HG03196 (cell line): ENCODE measurements around the gene REXO1.

ENCODE experiments used
- ATAC-seq: cut with Tn5 transposase; IDR thresholded peaks from one replicate; pipeline ENCODE4 v1.9.1; 2021; ENCODE audit not compliant: unreplicated experiment

The REXO1 gene

GRCh38 chr19:1862424-1863327, 14.4 kb upstream of the REXO1 start:
- ATAC-seq: no peak

- no peak for ATAC-seq
These were observed 13.8 kb upstream of the REXO1 start for GRCh38 chr19:1862068-1862423.

- no peak for ATAC-seq
These were observed 13.3 kb upstream of the REXO1 start for GRCh38 chr19:1861599-1862031.

- ATAC-seq: no peak
These were observed 12.7 kb upstream of the REXO1 start for GRCh38 chr19:1860821-1861598.

GRCh38 chr19:1860042-1860775, 11.9 kb upstream of the REXO1 start:
- ATAC-seq: no peak

- ATAC-seq: no peak
These were observed 11.1 kb upstream of the REXO1 start for GRCh38 chr19:1859331-1859781.

- no peak for ATAC-seq
These were observed 10.3 kb upstream of the REXO1 start for GRCh38 chr19:1858412-1859081.

GRCh38 chr19:1857648-1858326, 9.5 kb upstream of the REXO1 start:
- ATAC-seq: no peak

GRCh38 chr19:1856698-1857603, 8.7 kb upstream of the REXO1 start:
- ATAC-seq: no peak

GRCh38 chr19:1856345-1856697, 8.0 kb upstream of the REXO1 start:
- ATAC-seq: no peak

GRCh38 chr19:1855828-1856255, 7.6 kb upstream of the REXO1 start:
- no peak for ATAC-seq

GRCh38 chr19:1855040-1855827, 7.0 kb upstream of the REXO1 start:
- peak; percentile 42 for ATAC-seq

GRCh38 chr19:1854542-1855039, 6.3 kb upstream of the REXO1 start:
- ATAC-seq: no peak

GRCh38 chr19:1854039-1854541, 5.8 kb upstream of the REXO1 start:
- ATAC-seq: no peak

- ATAC-seq: no peak
These were observed 5.2 kb upstream of the REXO1 start for GRCh38 chr19:1853295-1854038.

- ATAC-seq: no peak
These were observed 4.4 kb upstream of the REXO1 start for GRCh38 chr19:1852581-1853128.
